ENCODE data around the gene DNAJC10. TPM values are rescaled to one million over a fixed set of nuclear protein-coding genes. Genes with fewer than 3 reads are reported as not detected.
"Not testable (repeated sequence)": the region's sequence is repeated elsewhere in the genome, so short reads cannot be mapped to it uniquely, and the experiment has no call there.

The DNAJC10 gene
- total and polyA plus RNA-seq, 2 donors (not counting 3 experiments of a cell fraction or from before 2014, with no cell fraction given), result 45.1 to 201 TPM

- H3K9me1 ChIP-seq (replicated peaks; ENCODE audit: control insufficient read depth, extremely low read depth, insufficient read depth, low read length), result no peaks in the 10 kb centered on the region
- no peak overlapping the region for H3K9ac ChIP-seq (replicated peaks; ENCODE audit: extremely low read depth, insufficient read depth, low read length)
- peaks cover under 1% of the 10 kb centered on the region for H3K79me2 ChIP-seq (ENCODE audit: control insufficient read depth, insufficient read depth, low read length)
- ChIA-PET POLR2A (no interaction called here), CTCF (interaction anchor here (1.2 to 1.9 kb wide), 3 partner anchors 12 to 201 kb away, joined by 5 to 10 read pairs (median 5); no protein-coding TSS in a partner anchor)
- TF ChIP-seq MAX (IDR thresholded peaks at IDR 0.05; ENCODE audit: insufficient read depth, insufficient read length) (no peak), POLR2A (IDR thresholded peaks at IDR 0.05; ENCODE audit: low read depth, low read length) (no peak), FOS (IDR thresholded peaks at IDR 0.05; ENCODE audit: borderline replicate concordance, insufficient read depth, low read length) (no peak), POLR2AphosphoS5 (IDR thresholded peaks at IDR 0.05; ENCODE audit: insufficient read depth, low read depth, low read length) (no peak)
- no peaks in the 10 kb centered on the region for H3K9me3 ChIP-seq (replicated peaks; ENCODE audit: control insufficient read depth, insufficient read depth, low read length)
- intact Hi-C loops (cut with micrococcal nuclease), result no loop called here
- dilution Hi-C loops (cut with MboI; ENCODE audit: extremely low pct_ligation_motif_present, low sequenced_read_pairs), result no loop called here
- H3K27me3 ChIP-seq (ENCODE audit: control insufficient read depth in 2 of 2, insufficient read depth in 2 of 2, low read length in 2 of 2), result no peaks in the 10 kb centered on the region
- H3K4me2 ChIP-seq (ENCODE audit: insufficient read depth, low read length), result no peak overlapping the region
- no TSS peak for BruUV-seq (replicated peaks)
- no peak overlapping the region for H2AFZ ChIP-seq (ENCODE audit: low read depth, low read length)
- no peaks in the 10 kb centered on the region for H3K4me1 ChIP-seq (ENCODE audit: control insufficient read depth, extremely low read depth, insufficient read depth, low read length)
- DNase-seq (ENCODE audit: low read depth, low spot score) (no peak), FAIRE-seq (no peak)
- H3K27ac ChIP-seq (ENCODE audit: insufficient read depth, low read depth, low read length), result no peak overlapping the region
- peaks cover under 1 to 3% of the 10 kb centered on the region in 2 experiments for H3K36me3 ChIP-seq (ENCODE audit: control insufficient read depth in 2 of 2, extremely low read depth in 1 of 2, insufficient read depth in 2 of 2, low read length in 2 of 2)
- no peaks in the 10 kb centered on the region for H4K20me1 ChIP-seq (replicated peaks; ENCODE audit: control insufficient read depth, extremely low read depth, insufficient read depth, low read length)
- no peak overlapping the region for H3K4me3 ChIP-seq (replicated peaks in 1 of 3; ENCODE audit: insufficient read depth in 1 of 3, low read depth in 1 of 3, low read length in 3 of 3)
Observed at GRCh38 chr2:182779323-182779722, 63.3 kb downstream of the DNAJC10 start.

- H3K27ac ChIP-seq (ENCODE audit: insufficient read depth, low read depth, low read length), result not testable (repeated sequence)
Observed at GRCh38 chr2:182781099-182781498, 65.0 kb downstream of the DNAJC10 start.

GRCh38 chr2:182782686-182783085 lies 66.6 kb downstream of the DNAJC10 start:
- CTCF ChIA-PET, result interaction anchor here (0.8 to 4.5 kb wide), 4 partner anchors 15 to 198 kb away, joined by 3 to 49 read pairs (median 8); no protein-coding TSS in a partner anchor
- H3K27ac ChIP-seq (ENCODE audit: insufficient read depth, low read depth, low read length); H3K9ac ChIP-seq (replicated peaks; ENCODE audit: extremely low read depth, insufficient read depth, low read length); POLR2A ChIA-PET; H3K4me1 ChIP-seq (ENCODE audit: control insufficient read depth, extremely low read depth, insufficient read depth, low read length); DNase-seq (ENCODE audit: low read depth, low spot score); H3K9me3 ChIP-seq (replicated peaks; ENCODE audit: control insufficient read depth, insufficient read depth, low read length); dilution Hi-C loops (cut with MboI; ENCODE audit: extremely low pct_ligation_motif_present, low sequenced_read_pairs); H3K79me2 ChIP-seq (ENCODE audit: control insufficient read depth, insufficient read depth, low read length); H3K36me3 ChIP-seq (ENCODE audit: control insufficient read depth in 2 of 2, extremely low read depth in 1 of 2, insufficient read depth in 2 of 2, low read length in 2 of 2); H3K4me2 ChIP-seq (ENCODE audit: insufficient read depth, low read length); H3K27me3 ChIP-seq (ENCODE audit: control insufficient read depth in 2 of 2, insufficient read depth in 2 of 2, low read length in 2 of 2); H2AFZ ChIP-seq (ENCODE audit: low read depth, low read length); BruUV-seq (replicated peaks); FAIRE-seq; intact Hi-C loops (cut with micrococcal nuclease); H3K9me1 ChIP-seq (replicated peaks; ENCODE audit: control insufficient read depth, extremely low read depth, insufficient read depth, low read length); H4K20me1 ChIP-seq (replicated peaks; ENCODE audit: control insufficient read depth, extremely low read depth, insufficient read depth, low read length); H3K4me3 ChIP-seq (replicated peaks in 1 of 3; ENCODE audit: insufficient read depth in 1 of 3, low read depth in 1 of 3, low read length in 3 of 3): not testable (repeated sequence)

More at GRCh38 chr2:182781099-182781498, 65.0 kb downstream of the DNAJC10 start:
- dilution Hi-C loops (cut with MboI; ENCODE audit: extremely low pct_ligation_motif_present, low sequenced_read_pairs); H3K4me1 ChIP-seq (ENCODE audit: control insufficient read depth, extremely low read depth, insufficient read depth, low read length); H3K79me2 ChIP-seq (ENCODE audit: control insufficient read depth, insufficient read depth, low read length); H3K4me2 ChIP-seq (ENCODE audit: insufficient read depth, low read length); H3K9ac ChIP-seq (replicated peaks; ENCODE audit: extremely low read depth, insufficient read depth, low read length); POLR2A ChIA-PET; H3K4me3 ChIP-seq (replicated peaks in 1 of 3; ENCODE audit: insufficient read depth in 1 of 3, low read depth in 1 of 3, low read length in 3 of 3); H3K9me3 ChIP-seq (replicated peaks; ENCODE audit: control insufficient read depth, insufficient read depth, low read length); H3K36me3 ChIP-seq (ENCODE audit: control insufficient read depth in 2 of 2, extremely low read depth in 1 of 2, insufficient read depth in 2 of 2, low read length in 2 of 2); intact Hi-C loops (cut with micrococcal nuclease); BruUV-seq (replicated peaks); H2AFZ ChIP-seq (ENCODE audit: low read depth, low read length); FAIRE-seq; DNase-seq (ENCODE audit: low read depth, low spot score); H3K27me3 ChIP-seq (ENCODE audit: control insufficient read depth in 2 of 2, insufficient read depth in 2 of 2, low read length in 2 of 2); H3K9me1 ChIP-seq (replicated peaks; ENCODE audit: control insufficient read depth, extremely low read depth, insufficient read depth, low read length); H4K20me1 ChIP-seq (replicated peaks; ENCODE audit: control insufficient read depth, extremely low read depth, insufficient read depth, low read length): not testable (repeated sequence)
- CTCF ChIA-PET, result interaction anchor here (0.8 to 1.3 kb wide), 3 partner anchors 14 to 199 kb away, joined by 3 to 7 read pairs (median 3); no protein-coding TSS in a partner anchor
